Tibial nerve (tissue), 4 donors: ENCODE measurements around the gene SLC5A1. TPM values are rescaled to one million over a fixed set of nuclear protein-coding genes. Genes with fewer than 3 reads are reported as not detected.

ENCODE experiments used
- DNase-seq, 2 donors: peaks; one replicate each; pipeline ENCODE4 v3.0.0-alpha.2; 2019; ENCODE audit warnings: low spot score in 2 of 2
- H3K27ac ChIP-seq, 4 donors: fragments of 200-600 bp; sonication (generic) in 3 of 4; one replicate each; pipeline ENCODE4 v1.5.1; 2017 to 2019; ENCODE audit warnings: mild to moderate bottlenecking in 1 of 4
- H3K27me3 ChIP-seq, 2 donors: fragments of 200-600 bp; sonication (generic) in 1 of 2; one replicate each; pipeline versions ENCODE4 v1.5.1 to v1.6.0; 2017 to 2019
- H3K36me3 ChIP-seq, 3 donors: fragments of 200-600 bp; sonication (generic); one replicate each; pipeline ENCODE4 v1.5.1; 2018 to 2019
- H3K4me1 ChIP-seq, 4 donors: fragments of 200-600 bp; sonication (generic) in 3 of 4; one replicate each; pipeline ENCODE4 v1.5.1; 2017 to 2019
- H3K4me3 ChIP-seq, 4 donors: fragments of 200-600 bp; sonication (generic) in 3 of 4; one replicate each; pipeline ENCODE4 v1.5.1; 2017 to 2019; ENCODE audit warnings: mild to moderate bottlenecking in 1 of 4, moderate library complexity in 1 of 4
- H3K9me3 ChIP-seq, 4 donors: fragments of 200-600 bp; sonication (generic) in 3 of 4; one replicate each; pipeline ENCODE4 v1.5.1; 2017 to 2019
- EP300 ChIP-seq, 2 donors: sonication (generic); formaldehyde crosslinking; IDR thresholded peaks; one replicate each; pipeline ENCODE4 v1.6.1; 2017; ENCODE audit warnings: antibody characterized with exemption in 2 of 2, mild to moderate bottlenecking in 1 of 2
- POLR2A ChIP-seq, 2 donors: fragments of 450-650 bp; IDR thresholded peaks; one replicate each; pipeline ENCODE4 v1.6.1; 2017; ENCODE audit warnings: antibody characterized with exemption in 2 of 2, mild to moderate bottlenecking in 2 of 2, moderate library complexity in 2 of 2
- WGBS, 2 donors: methylation state at CpG; one replicate each; pipeline ENCODE4 v1.1.5; 2018; 5-methylcytosine and 5-hydroxymethylcytosine counted together
- total RNA-seq, 4 donors: library from RNA; depleted of rRNA; stranded (reverse); fragments of >200 nt; gene quantifications; one replicate each; pipeline ENCODE4 v1.1.0, GENCODE V29; 2016
- TF ChIP-seq, protein P1 (sequence below), 5 experiments: fragments of 200-600 bp in 3 of 5; fragments of 450-650 bp in 2 of 5; sonication (generic) in 3 of 5; IDR thresholded peaks; one replicate each; pipeline ENCODE4 v1.5.1; 2016 to 2019; ENCODE audit warnings: antibody characterized with exemption in 5 of 5, mild to moderate bottlenecking in 3 of 5, moderate library complexity in 2 of 5

Gene SLC5A1
- total RNA-seq, 4 donors from 2014 or later, result under 0.01 TPM; not detected in 3

DNA sequence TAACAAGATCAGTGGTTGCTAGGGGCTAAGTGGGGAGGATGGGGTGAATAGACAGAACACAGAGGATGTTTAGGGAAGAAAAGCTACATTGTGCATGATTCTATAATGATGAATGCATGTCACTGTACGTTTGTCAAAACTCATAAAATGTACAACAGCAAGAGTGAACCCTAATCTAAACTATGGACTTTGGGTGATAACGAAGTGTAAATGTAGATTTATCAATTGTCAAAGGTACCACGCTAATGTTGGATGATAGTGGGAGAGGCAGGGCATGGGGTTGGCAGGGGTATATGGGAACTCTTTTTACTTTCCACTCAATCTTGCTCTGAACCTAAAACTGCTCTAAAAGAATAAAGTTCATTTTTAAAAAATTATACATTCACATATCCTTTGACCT, 21.3 kb upstream of the SLC5A1 start:
- no peaks in the 10 kb centered on the region for H3K4me1 ChIP-seq
- H3K27me3 ChIP-seq, result no peaks in the 10 kb centered on the region
- peaks cover 0 to 16% (median 0%) of the 10 kb centered on the region in 4 donors for H3K9me3 ChIP-seq
- DNase-seq, result no peak
- H3K27ac ChIP-seq, result no peak overlapping the region
- 48 to 53% methylated on average over 3 of the region's 3 CpGs for WGBS, 2 donors
- no peak overlapping the region for H3K4me3 ChIP-seq
- TF ChIP-seq POLR2A (IDR thresholded peaks at IDR 0.05) (no peak), EP300 (IDR thresholded peaks at IDR 0.05) (no peak)
- TF ChIP-seq, protein P1, sequence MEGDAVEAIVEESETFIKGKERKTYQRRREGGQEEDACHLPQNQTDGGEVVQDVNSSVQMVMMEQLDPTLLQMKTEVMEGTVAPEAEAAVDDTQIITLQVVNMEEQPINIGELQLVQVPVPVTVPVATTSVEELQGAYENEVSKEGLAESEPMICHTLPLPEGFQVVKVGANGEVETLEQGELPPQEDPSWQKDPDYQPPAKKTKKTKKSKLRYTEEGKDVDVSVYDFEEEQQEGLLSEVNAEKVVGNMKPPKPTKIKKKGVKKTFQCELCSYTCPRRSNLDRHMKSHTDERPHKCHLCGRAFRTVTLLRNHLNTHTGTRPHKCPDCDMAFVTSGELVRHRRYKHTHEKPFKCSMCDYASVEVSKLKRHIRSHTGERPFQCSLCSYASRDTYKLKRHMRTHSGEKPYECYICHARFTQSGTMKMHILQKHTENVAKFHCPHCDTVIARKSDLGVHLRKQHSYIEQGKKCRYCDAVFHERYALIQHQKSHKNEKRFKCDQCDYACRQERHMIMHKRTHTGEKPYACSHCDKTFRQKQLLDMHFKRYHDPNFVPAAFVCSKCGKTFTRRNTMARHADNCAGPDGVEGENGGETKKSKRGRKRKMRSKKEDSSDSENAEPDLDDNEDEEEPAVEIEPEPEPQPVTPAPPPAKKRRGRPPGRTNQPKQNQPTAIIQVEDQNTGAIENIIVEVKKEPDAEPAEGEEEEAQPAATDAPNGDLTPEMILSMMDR (IDR thresholded peaks at IDR 0.05), result no peak
- no peaks in the 10 kb centered on the region for H3K36me3 ChIP-seq

DNA sequence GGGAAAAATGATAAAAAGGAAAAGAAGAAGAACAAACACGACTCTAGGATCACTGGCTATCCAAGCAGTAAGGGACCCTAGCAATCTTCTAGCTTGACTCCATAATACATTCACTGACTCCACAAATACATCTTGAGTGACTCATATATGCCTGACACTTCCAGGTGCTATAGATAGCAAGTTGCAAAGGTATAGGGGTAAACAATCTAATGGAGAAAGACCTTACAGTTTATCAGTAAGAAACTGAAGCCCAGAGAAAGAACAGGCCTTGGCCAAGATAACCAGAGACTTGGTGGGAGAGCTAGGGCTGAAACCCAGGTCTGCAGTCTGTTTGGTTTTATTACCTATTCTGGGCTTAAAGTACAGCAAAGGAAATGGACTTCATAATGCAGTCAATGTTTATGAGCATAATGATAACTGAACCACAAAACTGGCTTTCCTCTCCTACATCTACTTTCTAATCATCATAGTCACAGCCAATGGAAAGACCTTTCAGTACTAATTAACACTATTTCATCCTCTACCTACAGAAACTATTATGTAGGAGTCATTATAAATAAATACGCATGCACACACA, 19.7 kb upstream of the SLC5A1 start:
- Histone ChIP-seq H3K9me3 (peaks cover 0 to 18% (median 0%) of the 10 kb centered on the region in 4 donors), H3K27me3 (no peaks in the 10 kb centered on the region), H3K27ac (no peak overlapping the region), H3K36me3 (no peaks in the 10 kb centered on the region), H3K4me3 (no peak overlapping the region), H3K4me1 (no peaks in the 10 kb centered on the region)
- TF ChIP-seq, protein P1 (IDR thresholded peaks at IDR 0.05), result no peak
- no peak for TF ChIP-seq POLR2A (IDR thresholded peaks at IDR 0.05)
- no peak for TF ChIP-seq EP300 (IDR thresholded peaks at IDR 0.05)
- 90 to 91% methylated on average over 2 of the region's 2 CpGs for WGBS, 2 donors
- no peak for DNase-seq

DNA sequence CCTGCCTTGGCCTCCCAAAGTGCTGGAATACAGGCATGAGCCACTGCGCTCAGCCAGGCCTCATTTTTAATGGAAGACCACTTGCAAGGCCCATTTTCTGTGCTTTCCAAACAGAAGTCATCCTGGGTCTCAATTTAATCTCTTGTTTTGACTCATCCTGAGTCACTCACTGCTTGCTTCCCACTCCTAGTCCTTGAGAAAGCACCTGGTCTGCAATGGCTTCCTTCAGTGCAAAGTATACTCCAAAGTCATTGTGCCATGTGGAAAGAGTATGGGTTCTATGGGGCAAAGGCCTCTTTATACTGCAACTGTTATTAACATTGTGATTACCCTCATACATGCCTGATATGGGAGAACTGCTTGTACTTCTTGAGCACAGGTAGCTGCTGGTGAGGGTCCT, 18.3 kb upstream of the SLC5A1 start:
- TF ChIP-seq POLR2A (IDR thresholded peaks at IDR 0.05) (no peak), EP300 (IDR thresholded peaks at IDR 0.05) (no peak)
- TF ChIP-seq, protein P1 (IDR thresholded peaks at IDR 0.05), result no peak
- DNase-seq, result no peak

DNA sequence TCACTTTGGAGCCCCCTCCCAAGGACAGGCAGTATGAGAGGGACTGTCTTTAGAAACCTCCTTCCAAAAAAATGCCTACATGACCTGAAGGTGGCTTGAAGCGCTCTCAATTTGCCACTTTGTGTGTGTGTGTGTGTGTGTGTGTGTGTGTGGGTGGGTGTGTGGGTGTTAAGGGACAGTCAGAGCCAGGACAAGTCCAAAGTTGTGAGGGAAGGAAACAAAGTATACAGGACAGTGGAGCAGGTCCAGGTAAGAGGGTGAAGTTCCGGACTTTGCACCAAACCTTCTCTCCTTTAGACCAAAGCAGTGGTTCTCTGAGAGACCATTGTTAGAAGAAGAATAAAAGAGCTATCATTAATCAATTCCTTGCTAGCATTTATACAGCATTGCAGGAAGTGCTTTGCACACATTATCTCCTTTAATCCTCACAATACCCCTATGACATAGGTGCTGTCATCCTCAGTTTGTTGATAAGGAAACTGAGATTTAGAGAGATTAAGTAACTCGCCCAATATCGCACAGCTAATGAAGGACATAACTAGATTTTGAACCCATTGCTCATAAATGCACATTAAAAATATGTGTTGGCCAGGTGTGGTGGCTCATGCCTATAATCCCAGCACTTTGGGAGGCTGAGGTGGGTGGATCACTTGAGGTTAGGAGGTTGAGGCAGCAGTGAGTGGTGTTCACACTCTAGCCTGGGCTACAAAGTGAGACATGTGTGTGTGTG, 12.4 kb upstream of the SLC5A1 start:
- TF ChIP-seq EP300 (IDR thresholded peaks at IDR 0.05), result no peak
- no peak for TF ChIP-seq POLR2A (IDR thresholded peaks at IDR 0.05)
- TF ChIP-seq, protein P1 (IDR thresholded peaks at IDR 0.05), result no peak
- no peaks in the 10 kb centered on the region for H3K27me3 ChIP-seq
- H3K9me3 ChIP-seq, result peaks cover 0 to 11% (median 0%) of the 10 kb centered on the region in 4 donors
- H3K4me1 ChIP-seq, result no peaks in the 10 kb centered on the region
- 87 to 89% methylated on average over 4 of the region's 4 CpGs for WGBS, 2 donors
- no peaks in the 10 kb centered on the region for H3K36me3 ChIP-seq
- H3K4me3 ChIP-seq, result no peak overlapping the region
- no peak overlapping the region for H3K27ac ChIP-seq
- no peak for DNase-seq

More for the DNA sequence above, 18.3 kb upstream of the SLC5A1 start:
- Histone ChIP-seq H3K4me1 (no peaks in the 10 kb centered on the region), H3K36me3 (no peaks in the 10 kb centered on the region), H3K4me3 (no peak overlapping the region), H3K27me3 (no peaks in the 10 kb centered on the region), H3K9me3 (peaks cover 0 to 18% (median 0%) of the 10 kb centered on the region in 4 donors), H3K27ac (no peak overlapping the region)
- 72 to 95% methylated on average over 1 of the region's 1 CpG for WGBS, 2 donors

DNA sequence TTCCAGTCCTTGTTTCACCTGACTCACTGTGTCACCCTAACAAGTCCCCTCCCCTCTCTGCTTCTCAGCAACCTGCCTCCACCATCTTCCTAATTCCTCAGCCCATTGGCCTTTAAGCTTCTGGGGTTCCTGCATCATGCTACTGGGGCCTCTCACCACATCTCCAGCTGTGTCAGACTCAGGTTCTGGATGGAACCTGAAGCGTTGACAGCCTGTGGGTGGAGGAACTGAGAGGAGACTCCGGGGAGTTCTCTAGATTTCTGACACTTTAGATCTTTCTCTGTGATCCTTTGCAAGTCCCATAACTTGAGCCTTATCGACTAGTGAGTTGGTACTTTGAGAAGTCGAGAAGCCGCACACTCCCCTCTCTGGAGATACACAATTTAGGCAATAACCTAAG, 11.6 kb upstream of the SLC5A1 start:
- H3K27me3 ChIP-seq, result no peaks in the 10 kb centered on the region
- H3K36me3 ChIP-seq, result no peaks in the 10 kb centered on the region
- H3K9me3 ChIP-seq, result peaks cover 0 to 10% (median 0%) of the 10 kb centered on the region in 4 donors
- 78 to 80% methylated on average over 5 of the region's 5 CpGs for WGBS, 2 donors
- H3K4me3 ChIP-seq, result no peak overlapping the region
- H3K4me1 ChIP-seq, result no peaks in the 10 kb centered on the region
- TF ChIP-seq, protein P1 (IDR thresholded peaks at IDR 0.05), result no peak
- no peak for TF ChIP-seq POLR2A (IDR thresholded peaks at IDR 0.05)
- H3K27ac ChIP-seq, result no peak overlapping the region
- DNase-seq, result no peak
